K562 (cell line): Measurements from ENCODE around the gene PHTF1. TPM values are rescaled to one million over a fixed set of nuclear protein-coding genes. Genes with fewer than 3 reads are reported as not detected.
A peak's percentile ranks its signal among the peaks of the same experiment; 100 is the strongest.

ENCODE experiments used
- ATAC-seq: fragments of 200-7000 bp; cut with Tn5 transposase; 3 replicates; pipeline ENCODE4 v1.9.1; 2020; ENCODE audit warnings: moderate library complexity
- BruUV-seq: library from RNA; stranded (reverse); fragments of 400-500 nt; replicated peaks from 2 replicates; lab custom pipeline; 2021; lab: Mats Ljungman, UMichigan
- CTCF ChIA-PET: fragments of 300-600 bp; formaldehyde crosslinking; extraction: SDS; loops from one replicate; lab custom pipeline; 2021; ENCODE audit warnings: low intra/inter-chr PET ratio; lab: Yijun Ruan, JAX
- POLR2A ChIA-PET: fragments of 300-600, 350-650 bp; sonication (Branson Sonifier 250); formaldehyde crosslinking; extraction: SDS; loops from one replicate; lab custom pipeline; 2021; ENCODE audit warnings: antibody characterized with exemption, inconsistent platforms; lab: Yijun Ruan, JAX
- DNase-seq, 4 experiments: peaks; one replicate each; pipeline versions ENCODE4 v3.0.0 to v3.0.0-alpha.2; 2011 to 2018; ENCODE audit warnings: low spot score in 3 of 4, mixed read lengths in 3 of 4; ENCODE audit errors: extremely low read depth in 1 of 4
- FAIRE-seq: peaks from 2 replicates; lab custom pipeline; 2011; peaks lifted over from hg19 to GRCh38; lab: Jason Lieb, UNC
- H2AFZ ChIP-seq: 2 replicates; pipeline ENCODE4 v1.6.0; 2011; ENCODE audit warnings: low read depth, low read length, control low read depth, inconsistent platforms
- H3K27ac ChIP-seq: fragments of 200-600 bp; 3 replicates; pipeline ENCODE4 v1.8.0; 2011; ENCODE audit warnings: low read depth, mild to moderate bottlenecking, control low read depth, inconsistent platforms, low read length, moderate library complexity, mixed read lengths; ENCODE audit errors: extremely low read depth
- H3K27me3 ChIP-seq, 2 experiments: fragments of 300-600 bp in 1 of 2; 2 replicates in 1 of 2; 3 replicates in 1 of 2; pipeline versions ENCODE4 v1.6.0 to v1.8.0; 2011; ENCODE audit warnings: inconsistent platforms in 2 of 2, low read length in 2 of 2, mild to moderate bottlenecking in 1 of 2, mixed read lengths in 1 of 2, moderate library complexity in 1 of 2; ENCODE audit not compliant: control insufficient read depth in 2 of 2, insufficient read depth in 2 of 2
- H3K36me3 ChIP-seq: fragments of 300-600 bp; 3 replicates; pipeline ENCODE4 v1.8.0; 2011; ENCODE audit warnings: mild to moderate bottlenecking, low read length, inconsistent platforms; ENCODE audit not compliant: control insufficient read depth, insufficient read depth
- H3K4me1 ChIP-seq, 2 experiments: fragments of 200-600 bp in 1 of 2; replicated peaks in 1 of 2; 2 replicates in 1 of 2; 3 replicates in 1 of 2; pipeline versions ENCODE4 v1.5.1 to v1.8.0; 2011; ENCODE audit warnings: inconsistent platforms in 2 of 2, low read length in 2 of 2, mild to moderate bottlenecking in 1 of 2, mixed read lengths in 1 of 2, moderate library complexity in 1 of 2; ENCODE audit not compliant: control insufficient read depth in 2 of 2, insufficient read depth in 2 of 2
- H3K4me2 ChIP-seq: 2 replicates; pipeline ENCODE4 v1.6.1; 2011; ENCODE audit warnings: low read length, control low read depth, inconsistent platforms, mixed read lengths; ENCODE audit not compliant: insufficient read depth
- H3K4me3 ChIP-seq: fragments of 200-600 bp; sonication (generic), shearing (Covaris generic); 2 replicates; pipeline ENCODE4 v1.5.1; 2016; ENCODE audit warnings: control low read depth, inconsistent platforms
- H3K79me2 ChIP-seq: fragments of 200-600 bp; 3 replicates; pipeline ENCODE4 v1.8.0; 2011; ENCODE audit warnings: low read length, inconsistent platforms; ENCODE audit not compliant: control insufficient read depth, insufficient read depth
- H3K9ac ChIP-seq, 2 experiments: 2 replicates each; pipeline versions ENCODE4 v1.6.0 to v1.6.1; 2011; ENCODE audit warnings: low read depth in 2 of 2, low read length in 2 of 2, control low read depth in 1 of 2, inconsistent platforms in 1 of 2, mild to moderate bottlenecking in 1 of 2, mixed read lengths in 1 of 2; ENCODE audit not compliant: insufficient read depth in 1 of 2
- H3K9me1 ChIP-seq: one replicate; pipeline ENCODE4 v1.6.0; 2011; ENCODE audit warnings: inconsistent platforms, mild to moderate bottlenecking, low read length, moderate library complexity; ENCODE audit not compliant: control insufficient read depth, insufficient read depth
- H3K9me3 ChIP-seq: replicated peaks from 2 replicates; pipeline ENCODE4 v1.5.1; 2011; ENCODE audit warnings: low read depth, low read length, inconsistent platforms; ENCODE audit not compliant: control insufficient read depth, insufficient read depth
- H4K20me1 ChIP-seq: replicated peaks from 2 replicates; pipeline ENCODE4 v1.6.1; 2011; ENCODE audit warnings: low read length, inconsistent platforms, mixed read lengths; ENCODE audit not compliant: control insufficient read depth, insufficient read depth
- MEIS2 ChIP-seq: fragments of 450-650 bp; IDR thresholded peaks from 2 replicates; pipeline ENCODE4 v1.6.1; 2014; ENCODE audit warnings: mild to moderate bottlenecking; ENCODE audit not compliant: partially characterized antibody
- NFYB ChIP-seq: IDR thresholded peaks from 2 replicates; pipeline ENCODE4 v1.6.1; 2011; ENCODE audit warnings: mild to moderate bottlenecking, moderate library complexity; ENCODE audit not compliant: insufficient read length; ENCODE audit errors: extremely low read depth
- RBM34 ChIP-seq: fragments of 200-400 bp; formaldehyde crosslinking; IDR thresholded peaks from 2 replicates; pipeline ENCODE4 v1.6.1; 2018; ENCODE audit warnings: low read length, borderline replicate concordance; ENCODE audit not compliant: insufficient read depth
- STAG1 ChIP-seq: sonication (generic); formaldehyde crosslinking; IDR thresholded peaks from 2 replicates; pipeline ENCODE4 v1.5.0; 2020; ENCODE audit warnings: missing genetic modification reagents, borderline replicate concordance
- ZNF224 ChIP-seq: sonication (generic); formaldehyde crosslinking; IDR thresholded peaks from 2 replicates; pipeline ENCODE4 v1.8.0; 2022; ENCODE audit warnings: mild to moderate bottlenecking, missing genetic modification reagents
- WGBS: fragments of 100-300 bp; shearing (Covaris generic); methylation state at CpG from one replicate; pipeline ENCODE4 v1.1.6; 2016; ENCODE audit warnings: low coverage, mixed read lengths; ENCODE audit not compliant: insufficient coverage; ENCODE audit errors: missing lambda C conversion rate; 5-methylcytosine and 5-hydroxymethylcytosine counted together
- in situ Hi-C: fragments of 300-500 bp; cut with MboI; formaldehyde crosslinking; loops from 4 replicates; pipeline ENCODE4 v1.15.0; 2018; ENCODE audit warnings: inconsistent platforms, mixed read lengths
- intact Hi-C: fragments of 100-400 bp; cut with micrococcal nuclease; formaldehyde crosslinking; loops from 2 replicates; pipeline ENCODE4 v1.14.2; 2022
- polyA plus RNA-seq, 8 experiments: library from polyadenylated mRNA; depleted of rRNA in 4 of 8; stranded (reverse) in 5 of 8; unstranded in 3 of 8; fragments of >200 nt; fragmentation: Nextera tagmentation in 2 of 8; fragmentation: Illumina TruSeq in 1 of 8; extraction: Ambion mirVana in 2 of 8; extraction: Trizol in 1 of 8; gene quantifications; 2 replicates each; pipeline versions ENCODE4 v1.2.1 to v1.2.3, GENCODE V29; 2011 to 2014; ENCODE audit warnings: inconsistent platforms in 1 of 8, missing spikeins in 1 of 8
- total RNA-seq, 7 experiments: library from RNA; depleted of rRNA in 6 of 7; stranded (reverse); fragments of >200 nt in 6 of 7; fragmentation: Illumina TruSeq in 2 of 7; extraction: Trizol in 2 of 7; gene quantifications; 2 replicates each; pipeline versions ENCODE4 v1.2.1 to v1.2.3, GENCODE V29; 2011 to 2021; ENCODE audit warnings: low replicate concordance in 1 of 7
- TF ChIP-seq, protein P1 (sequence below): sonication (generic); formaldehyde crosslinking; IDR thresholded peaks from 2 replicates; pipeline ENCODE4 v1.8.0; 2023; ENCODE audit warnings: mild to moderate bottlenecking, missing genetic modification reagents
- TF ChIP-seq, protein P2 (sequence below): fragments of 450-650 bp; IDR thresholded peaks from 2 replicates; pipeline ENCODE4 v1.6.1; 2014; ENCODE audit warnings: low read depth, mild to moderate bottlenecking, moderate library complexity, borderline replicate concordance
- TF ChIP-seq, protein P3 (sequence below): fragments of 450-650 bp; IDR thresholded peaks from 2 replicates; pipeline ENCODE4 v1.6.1; 2016; ENCODE audit warnings: missing biosample characterization, missing genetic modification characterization

Gene PHTF1
- total and polyA plus RNA-seq, 9 of the 15 experiments (the other 6 are each of a cell fraction or from before 2014, with no cell fraction given), result 8.4 to 36.2 (median 23.0) TPM

DNA sequence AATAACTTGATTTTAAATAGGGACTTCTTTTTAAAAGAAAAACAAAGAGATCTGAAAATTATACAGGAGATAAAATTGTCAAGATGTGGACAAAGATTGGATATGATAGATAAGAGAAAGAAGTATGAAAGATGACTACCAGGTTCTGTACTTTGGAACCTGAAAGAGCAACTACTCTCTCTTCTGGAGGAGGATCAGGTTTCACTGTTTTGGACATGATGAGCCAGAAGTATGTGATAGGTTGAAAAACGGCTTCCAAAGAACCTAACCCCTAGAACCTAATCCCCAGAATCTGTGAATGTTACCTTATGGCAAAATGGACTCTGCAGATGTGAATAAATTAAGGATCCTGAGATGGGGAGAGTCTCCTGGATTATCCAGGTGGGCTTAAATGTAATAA lies 26.8 kb upstream of the PHTF1 start:
- ATAC-seq (peak; percentile 60), DNase-seq (peak in 2 of 4 experiments; percentile 38 to 42), FAIRE-seq (no peak)
- Histone ChIP-seq H2AFZ (no peak overlapping the region), H3K4me2 (no peak overlapping the region), H3K9me1 (no peaks in the 10 kb centered on the region), H3K27ac (no peak overlapping the region), H3K27me3 (no peaks in the 10 kb centered on the region), H4K20me1 (peaks cover 19% of the 10 kb centered on the region; the same call in 1 of the 2 replicates), H3K79me2 (peaks cover 97% of the 10 kb centered on the region), H3K36me3 (peaks cover 20% of the 10 kb centered on the region), H3K9ac (no peak overlapping the region), H3K9me3 (no peaks in the 10 kb centered on the region), H3K4me1 (peaks cover 5 to 44% of the 10 kb centered on the region in 2 experiments; a peak in 4 of 5 replicates), H3K4me3 (no peak overlapping the region)
- ChIA-PET CTCF (no interaction called here), POLR2A (interaction anchor here (1.2 to 3.2 kb wide), 5 partner anchors 10 to 713 kb away, joined by 3 to 20 read pairs (median 8); partner anchors contain the start of genes LRIG2 and PHTF1)
- intact Hi-C loops, result no loop called here
- in situ Hi-C loops, result no loop called here
- TF ChIP-seq MEIS2, result peak; percentile 22
- TF ChIP-seq NFYB, result peak; percentile 32
- TF ChIP-seq, protein P1, sequence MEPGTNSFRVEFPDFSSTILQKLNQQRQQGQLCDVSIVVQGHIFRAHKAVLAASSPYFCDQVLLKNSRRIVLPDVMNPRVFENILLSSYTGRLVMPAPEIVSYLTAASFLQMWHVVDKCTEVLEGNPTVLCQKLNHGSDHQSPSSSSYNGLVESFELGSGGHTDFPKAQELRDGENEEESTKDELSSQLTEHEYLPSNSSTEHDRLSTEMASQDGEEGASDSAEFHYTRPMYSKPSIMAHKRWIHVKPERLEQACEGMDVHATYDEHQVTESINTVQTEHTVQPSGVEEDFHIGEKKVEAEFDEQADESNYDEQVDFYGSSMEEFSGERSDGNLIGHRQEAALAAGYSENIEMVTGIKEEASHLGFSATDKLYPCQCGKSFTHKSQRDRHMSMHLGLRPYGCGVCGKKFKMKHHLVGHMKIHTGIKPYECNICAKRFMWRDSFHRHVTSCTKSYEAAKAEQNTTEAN (CRISPR knock-in tag), result no peak
- TF ChIP-seq, protein P2, sequence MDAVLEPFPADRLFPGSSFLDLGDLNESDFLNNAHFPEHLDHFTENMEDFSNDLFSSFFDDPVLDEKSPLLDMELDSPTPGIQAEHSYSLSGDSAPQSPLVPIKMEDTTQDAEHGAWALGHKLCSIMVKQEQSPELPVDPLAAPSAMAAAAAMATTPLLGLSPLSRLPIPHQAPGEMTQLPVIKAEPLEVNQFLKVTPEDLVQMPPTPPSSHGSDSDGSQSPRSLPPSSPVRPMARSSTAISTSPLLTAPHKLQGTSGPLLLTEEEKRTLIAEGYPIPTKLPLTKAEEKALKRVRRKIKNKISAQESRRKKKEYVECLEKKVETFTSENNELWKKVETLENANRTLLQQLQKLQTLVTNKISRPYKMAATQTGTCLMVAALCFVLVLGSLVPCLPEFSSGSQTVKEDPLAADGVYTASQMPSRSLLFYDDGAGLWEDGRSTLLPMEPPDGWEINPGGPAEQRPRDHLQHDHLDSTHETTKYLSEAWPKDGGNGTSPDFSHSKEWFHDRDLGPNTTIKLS, result peak; percentile 26; the same call in 1 of the 2 replicates
- no peak for TF ChIP-seq RBM34
- TF ChIP-seq, protein P3, sequence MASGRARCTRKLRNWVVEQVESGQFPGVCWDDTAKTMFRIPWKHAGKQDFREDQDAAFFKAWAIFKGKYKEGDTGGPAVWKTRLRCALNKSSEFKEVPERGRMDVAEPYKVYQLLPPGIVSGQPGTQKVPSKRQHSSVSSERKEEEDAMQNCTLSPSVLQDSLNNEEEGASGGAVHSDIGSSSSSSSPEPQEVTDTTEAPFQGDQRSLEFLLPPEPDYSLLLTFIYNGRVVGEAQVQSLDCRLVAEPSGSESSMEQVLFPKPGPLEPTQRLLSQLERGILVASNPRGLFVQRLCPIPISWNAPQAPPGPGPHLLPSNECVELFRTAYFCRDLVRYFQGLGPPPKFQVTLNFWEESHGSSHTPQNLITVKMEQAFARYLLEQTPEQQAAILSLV (tag), result no peak
- TF ChIP-seq ZNF224 (CRISPR knock-in tag), result peak; percentile 54; the same call in 1 of the 2 replicates
- TF ChIP-seq STAG1, result no peak
- 12% methylated on average over 1 of the region's 1 CpG for whole genome bisulfite sequencing
- BruUV-seq, result no TSS peak
